HFF-Myc (cell line): ENCODE results near the gene ADCY4.

Experiments
- DNase-seq: peaks from one replicate; pipeline ENCODE4 v3.0.0-alpha.2; 2011; ENCODE audit warnings: low read depth; ENCODE audit errors: extremely low read depth
- H3K4me3 ChIP-seq: replicated peaks from 2 replicates; pipeline ENCODE4 v1.5.1; 2011; ENCODE audit warnings: low read depth, mild to moderate bottlenecking, control low read depth, low read length
- CTCF ChIP-seq: IDR thresholded peaks from 2 replicates; pipeline ENCODE4 v1.5.1; 2012; ENCODE audit warnings: mild to moderate bottlenecking, low read depth, low read length, control low read depth; ENCODE audit errors: missing control alignments

ADCY4 gene

GRCh38 chr14:24348186-24348585 is 13.3 kb upstream of the ADCY4 start:
- no peak for TF ChIP-seq CTCF
- H3K4me3 ChIP-seq: no peak overlapping the region
- no peak for DNase-seq

GRCh38 chr14:24347134-24347533 is 12.3 kb upstream of the ADCY4 start:
- TF ChIP-seq CTCF: no peak
- DNase-seq: no peak
- no peak overlapping the region for H3K4me3 ChIP-seq

- no peak overlapping the region for H3K4me3 ChIP-seq
- no peak for DNase-seq
- no peak for TF ChIP-seq CTCF
Observed at GRCh38 chr14:24343795-24344660, 9.2 kb upstream of the ADCY4 start.

- no peak for TF ChIP-seq CTCF
- no peak for DNase-seq
Observed at GRCh38 chr14:24342889-24343288, 8.0 kb upstream of the ADCY4 start.

DNA sequence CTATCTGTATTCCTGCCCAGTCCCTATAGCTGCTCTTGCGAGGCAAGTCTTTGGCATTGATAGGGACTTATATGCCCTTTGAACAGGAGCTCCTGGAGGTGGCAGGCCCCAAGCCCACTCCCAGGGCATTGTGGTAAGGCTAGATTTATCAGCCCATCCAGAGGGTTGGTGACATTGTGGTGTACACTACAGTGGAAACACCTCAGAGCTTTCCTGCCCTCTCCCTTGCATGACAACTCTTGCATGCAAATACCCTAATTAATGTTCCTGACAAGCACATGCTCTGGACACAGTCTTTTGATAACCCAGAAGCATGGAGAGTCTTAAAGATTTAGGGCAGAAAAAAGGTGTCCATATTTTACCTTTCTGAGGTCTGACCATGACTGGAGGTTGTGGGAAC is 5.7 kb upstream of the ADCY4 start:
- no peak for TF ChIP-seq CTCF
- DNase-seq: no peak
- H3K4me3 ChIP-seq: no peak overlapping the region

More at GRCh38 chr14:24342889-24343288, 8.0 kb upstream of the ADCY4 start:
- H3K4me3 ChIP-seq: no peak overlapping the region

- 0 out of 2 replicates have a peak within 1 kb of the TSS, but pooled peaks have one; percentile 9 for H3K4me3 ChIP-seq
- TF ChIP-seq CTCF: no peak
- no peak for DNase-seq
Observed at GRCh38 chr14:24339284-24340151, 4.6 kb upstream of the ADCY4 start, which contains the start of gene RIPK3. TSS of gene RIPK3 (minus strand) at chr14:24339991. CDS start at chr14:24339826, 165 bp downstream.
